ENCODE measurements around the gene SRPK1. TPM values are rescaled to one million over a fixed set of nuclear protein-coding genes. Genes with fewer than 3 reads are reported as not detected.

Gene SRPK1
- total and polyA plus RNA-seq, 2 of the 13 experiments (the other 11 are each of a cell fraction or from before 2014, with no cell fraction given) = 56.4 to 142 TPM

- TF ChIP-seq NR2C2 (CRISPR knock-in tag; IDR thresholded peaks at IDR 0.05; ENCODE audit: borderline replicate concordance) (0 out of 2 replicates have a peak, but pooled peaks have one; percentile 34), HMGXB4 (CRISPR knock-in tag; IDR thresholded peaks at IDR 0.05; ENCODE audit: borderline replicate concordance in 1 of 2, low read depth in 1 of 2) (peak; percentile 67 to 84; a peak in 3 of 4 replicates), UBTF (CRISPR knock-in tag; IDR thresholded peaks at IDR 0.05) (peak; percentile 90), ETV6 (CRISPR knock-in tag; conservative IDR thresholded peaks at IDR 0.05) (peak; percentile 91), CBFB (CRISPR knock-in tag; IDR thresholded peaks at IDR 0.05) (peak; percentile 70; the same call in 1 of the 2 replicates), PRDM15 (CRISPR knock-in tag; IDR thresholded peaks at IDR 0.05) (0 out of 2 replicates have a peak, but pooled peaks have one; percentile 39), RORA (CRISPR knock-in tag; IDR thresholded peaks at IDR 0.05) (no peak), ZNF7 (CRISPR knock-in tag; IDR thresholded peaks at IDR 0.05) (no peak), TRIM22 (IDR thresholded peaks at IDR 0.05) (no peak), ZNF891 (CRISPR knock-in tag; IDR thresholded peaks at IDR 0.05) (peak; percentile 81), ZSCAN22 (CRISPR knock-in tag; IDR thresholded peaks at IDR 0.05) (no peak), TMF1 (CRISPR knock-in tag; IDR thresholded peaks at IDR 0.05; ENCODE audit: low read depth) (peak; percentile 94; the same call in 1 of the 2 replicates), ATF7 (IDR thresholded peaks at IDR 0.05) (no peak), ATF7 (CRISPR knock-in tag; IDR thresholded peaks at IDR 0.05) (0 out of 2 replicates have a peak, but pooled peaks have one; percentile 57), ZNF276 (CRISPR knock-in tag; IDR thresholded peaks at IDR 0.05; ENCODE audit: low read depth) (peak; percentile 52; the same call in 1 of the 2 replicates)
Observed at GRCh38 chr6:35920793-35921732, at the start of gene SRPK1 (continued).

Measured in HepG2 (cell line).